GM13976 (cell line): Measurements from ENCODE around the gene EPB41L4A.

Experiments used
- DNase-seq: peaks from one replicate; pipeline ENCODE4 v3.0.0; 2012; ENCODE audit warnings: low spot score
- CTCF ChIP-seq: IDR thresholded peaks from 2 replicates; pipeline ENCODE4 v1.5.1; 2012; ENCODE audit warnings: borderline replicate concordance, mild to moderate bottlenecking; ENCODE audit not compliant: insufficient read depth; ENCODE audit errors: extremely low read depth, missing control alignments, control extremely low read depth
- in situ Hi-C: fragments of 300-500 bp; cut with MboI; formaldehyde crosslinking; loops from one replicate; pipeline ENCODE4 v1.12.0; 2022; ENCODE audit warnings: low sequenced_read_pairs, mixed read lengths, inconsistent platforms; ENCODE audit not compliant: unreplicated experiment

Gene EPB41L4A

GRCh38 chr5:112348387-112348786 lies 70.7 kb downstream of the EPB41L4A start:
- in situ Hi-C loops, result no loop called here
- no peak for TF ChIP-seq CTCF
- no peak for DNase-seq

DNA sequence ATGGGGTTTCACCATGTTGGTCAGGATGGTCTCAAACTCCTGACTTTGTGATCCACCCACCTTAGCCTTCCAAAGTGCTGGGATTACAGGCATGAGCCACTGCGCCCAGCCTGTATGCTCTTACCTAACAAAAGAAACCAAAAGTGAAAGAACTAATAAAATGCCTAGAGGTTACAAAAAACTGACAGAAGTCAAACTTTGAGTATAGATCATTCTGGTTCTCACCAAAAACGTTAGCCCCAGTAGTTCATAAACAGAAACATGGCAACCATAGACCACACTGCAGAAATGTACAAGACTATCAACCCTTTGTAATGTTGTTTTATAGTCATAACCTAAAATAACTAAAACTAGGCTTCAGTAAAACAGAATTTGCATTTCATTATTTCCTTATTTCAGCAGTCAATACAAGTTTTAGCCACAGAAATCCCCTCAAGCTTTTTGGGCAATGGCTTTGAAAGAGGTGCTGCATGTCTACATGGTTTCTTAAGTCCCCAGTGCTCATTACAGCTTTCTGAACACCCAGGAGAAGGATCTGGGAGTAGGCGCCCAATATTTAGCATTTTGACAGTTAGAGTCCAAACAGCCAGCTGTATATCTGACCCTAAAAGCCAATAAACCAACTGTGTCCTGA lies 72.5 kb downstream of the EPB41L4A start:
- in situ Hi-C loops, result no loop called here
- DNase-seq, result no peak
- TF ChIP-seq CTCF, result no peak

DNA sequence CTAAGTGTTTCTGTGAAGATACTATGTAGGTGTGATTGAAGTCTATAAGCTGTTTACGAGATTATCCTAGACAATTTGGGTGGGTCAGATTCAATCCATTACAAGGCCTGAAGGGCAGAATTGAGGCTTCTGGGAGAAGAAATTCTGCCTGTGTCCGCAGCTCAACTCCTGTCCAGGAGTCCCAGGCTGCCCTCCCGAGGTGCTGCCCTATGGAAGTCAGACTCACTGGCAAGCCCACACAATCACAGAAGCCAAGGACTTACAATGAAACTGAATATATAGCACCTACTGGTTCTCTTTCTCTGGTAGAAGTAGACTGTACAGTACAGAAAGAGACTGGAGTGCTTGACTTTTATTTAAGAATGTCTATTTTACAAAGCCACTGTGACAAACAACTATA lies 74.5 kb downstream of the EPB41L4A start:
- in situ Hi-C loops, result no loop called here
- TF ChIP-seq CTCF, result no peak
- DNase-seq, result no peak

DNA sequence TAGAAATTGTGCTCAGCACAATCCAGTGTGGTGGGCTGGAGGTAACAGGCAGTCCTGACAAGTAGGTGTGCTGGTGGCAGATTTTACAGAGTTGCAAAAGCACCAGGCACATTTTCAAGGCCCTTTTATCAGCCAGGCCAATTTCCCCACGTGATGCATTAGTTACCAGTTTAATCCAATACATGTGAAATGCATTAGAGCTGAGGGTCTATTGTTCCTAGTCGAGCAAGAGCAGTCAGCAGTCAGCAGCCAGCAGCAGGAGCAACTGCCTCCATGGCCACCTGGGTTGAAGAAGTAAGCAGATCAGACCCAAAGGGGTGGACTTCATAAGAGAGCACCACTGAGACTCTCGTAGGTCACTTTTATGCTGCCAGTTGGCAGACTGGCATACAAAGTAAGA lies 76.7 kb downstream of the EPB41L4A start:
- no peak for DNase-seq
- in situ Hi-C loops, result no loop called here
- TF ChIP-seq CTCF, result no peak

GRCh38 chr5:112339761-112340160 lies 79.3 kb downstream of the EPB41L4A start:
- in situ Hi-C loops, result no loop called here
- TF ChIP-seq CTCF, result no peak
- no peak for DNase-seq

DNA sequence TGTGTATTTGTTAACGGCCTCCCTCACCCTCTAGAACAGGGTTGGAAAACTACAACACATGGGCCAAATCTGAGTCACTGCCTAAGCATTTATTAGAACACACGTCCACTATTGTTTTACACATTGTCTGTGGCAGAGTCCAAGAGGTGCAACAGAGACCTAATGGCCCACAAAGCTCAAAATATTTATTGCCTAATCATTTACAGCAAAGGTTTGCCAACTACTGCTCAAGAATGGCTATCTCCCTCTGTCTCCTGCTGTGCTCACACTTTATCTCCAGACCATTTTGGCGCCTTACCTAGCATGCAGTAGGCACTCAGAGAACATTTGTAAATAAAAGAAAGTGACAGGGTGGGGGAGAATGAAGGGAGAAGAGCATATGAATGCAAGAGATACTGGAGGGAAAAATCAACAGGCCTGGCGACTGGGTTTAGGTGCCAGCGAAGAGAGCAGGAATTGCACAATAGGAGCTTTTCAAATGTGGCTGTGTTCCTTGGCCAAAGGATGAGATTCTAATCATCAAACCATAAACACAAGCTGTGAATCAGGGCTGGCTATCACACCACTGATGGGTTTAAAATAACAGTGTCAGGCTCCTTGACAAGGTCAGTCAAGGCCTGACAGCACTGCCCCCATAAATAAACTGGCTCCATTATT lies 80.3 kb downstream of the EPB41L4A start:
- no peak for DNase-seq
- in situ Hi-C loops, result no loop called here

More for the DNA sequence above, 80.3 kb downstream of the EPB41L4A start:
- no peak for TF ChIP-seq CTCF
